HG02981 (cell line): Measurements from ENCODE around the gene KLHL36.

Source experiments
- ATAC-seq: cut with Tn5 transposase; IDR thresholded peaks from one replicate; pipeline ENCODE4 v1.9.1; 2021; ENCODE audit warnings: mild to moderate bottlenecking, moderate library complexity; ENCODE audit not compliant: unreplicated experiment

KLHL36 gene

DNA sequence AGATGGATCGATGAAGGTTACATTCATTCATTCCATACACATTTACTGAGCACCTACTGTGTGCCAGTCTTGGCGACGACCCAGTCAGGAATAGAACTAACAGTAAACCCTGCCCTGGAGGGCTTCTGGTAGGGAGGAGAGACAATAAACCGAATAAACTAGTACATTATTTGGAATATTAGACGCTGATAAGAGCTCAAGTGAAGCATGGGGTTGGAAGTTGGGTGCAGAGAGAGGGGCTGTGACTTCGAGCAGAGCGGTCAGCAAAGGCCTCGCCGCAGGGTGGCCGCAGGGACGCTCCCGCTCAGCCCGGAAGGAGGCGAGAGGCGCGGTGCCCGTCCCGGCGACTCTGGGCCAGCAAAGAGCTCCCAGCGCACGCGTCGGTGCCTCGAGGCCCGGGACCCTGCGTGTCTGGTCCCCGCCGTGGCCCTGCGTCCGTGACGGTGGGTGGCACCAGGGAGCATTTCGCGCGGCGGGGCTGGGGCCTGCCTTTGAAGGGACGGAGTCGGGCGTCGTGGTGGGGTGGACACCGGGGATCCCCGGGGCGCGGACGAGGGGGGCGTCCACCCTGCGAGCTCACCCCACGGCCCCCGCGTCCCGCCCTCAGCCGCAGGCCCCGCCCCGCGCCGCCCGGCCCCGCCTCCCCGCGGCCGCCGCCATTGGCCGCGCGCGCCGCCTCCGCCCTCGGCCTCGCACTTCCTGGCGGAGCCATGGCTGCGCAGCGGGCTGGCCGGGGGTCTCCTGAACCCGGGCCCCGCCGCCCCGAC, at the start of gene KLHL36:
KLHL36 (plus strand) TSS at position 684 of the 767 bp plus-strand sequence. CDS start 2,357 bp downstream, outside the sequence.
- peak; percentile 77 for ATAC-seq

DNA sequence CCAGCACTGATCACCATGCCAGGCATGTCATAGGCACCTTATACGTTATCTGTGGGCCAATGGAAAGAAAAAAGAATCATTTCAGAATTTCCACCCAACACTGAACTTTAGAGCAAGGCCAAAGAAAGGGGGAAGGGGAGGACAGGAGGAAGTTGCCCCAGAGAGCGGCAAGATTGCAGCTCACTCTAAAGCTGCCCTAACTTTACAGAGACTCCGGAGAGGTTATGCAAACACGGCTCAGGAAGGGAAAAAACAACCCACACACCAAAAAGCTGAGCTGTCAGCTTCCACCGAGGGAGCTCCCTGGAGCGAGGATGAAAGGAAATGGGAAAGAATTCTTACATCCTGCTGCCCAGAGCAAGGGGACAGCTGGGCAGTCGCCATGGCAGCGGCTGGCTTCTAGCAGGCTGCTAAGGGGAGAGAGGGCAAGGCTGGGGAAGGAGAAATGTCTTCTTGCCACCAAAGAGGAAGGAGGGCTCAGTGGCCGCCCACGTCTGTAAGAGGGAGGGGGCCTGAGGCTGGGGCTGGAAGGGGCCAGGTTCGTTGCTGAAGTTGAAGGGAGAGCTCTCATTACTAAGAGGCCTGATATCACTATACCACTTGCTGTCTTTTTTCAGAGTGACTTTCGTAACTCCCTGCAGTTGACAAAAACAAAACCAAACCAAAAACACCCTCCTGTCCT, 48.6 kb upstream of the KLHL36 start:
- ATAC-seq, result peak; percentile 42

DNA sequence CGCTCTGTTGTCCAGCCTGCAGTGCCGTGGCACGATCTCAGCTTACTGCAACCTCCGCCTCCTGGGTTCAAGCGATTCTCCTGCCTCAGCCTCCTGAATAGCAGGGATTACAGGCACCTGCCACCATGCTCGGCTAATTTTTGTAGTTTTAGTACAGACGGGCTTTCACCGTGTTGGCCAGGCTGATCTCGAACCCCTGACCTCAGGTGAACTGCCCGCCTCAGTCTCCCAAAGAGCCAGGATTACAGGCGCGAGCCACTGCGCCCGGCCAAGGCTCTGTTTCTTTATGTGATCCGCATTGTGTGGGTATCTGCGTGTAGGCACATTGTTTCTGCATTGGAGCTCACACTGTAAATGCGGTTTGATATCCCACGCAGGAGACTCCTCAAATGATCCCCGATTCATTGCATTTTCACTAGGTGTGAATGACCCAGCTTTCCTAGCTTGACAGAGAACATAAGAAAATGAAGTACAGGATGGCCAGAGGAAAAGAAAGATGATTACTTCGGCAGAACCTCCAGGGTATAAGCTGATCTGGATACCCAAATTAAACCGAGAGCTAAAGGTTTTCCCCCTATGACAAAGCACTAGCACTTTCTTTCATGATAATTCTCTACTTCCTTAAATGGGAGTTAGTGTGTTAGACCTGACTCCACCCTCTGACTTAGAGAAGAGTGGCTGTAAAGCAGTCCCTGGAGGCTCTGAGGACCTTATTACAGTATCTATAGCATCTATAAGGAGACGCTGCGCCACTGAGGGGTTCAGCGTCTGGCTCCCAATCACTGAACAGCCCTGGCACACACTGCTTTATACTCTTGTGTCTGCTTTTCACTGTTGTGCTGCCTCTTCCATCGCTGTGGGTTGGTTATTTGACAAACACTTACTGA, 47.7 kb upstream of the KLHL36 start:
- peak; percentile 63 for ATAC-seq

DNA sequence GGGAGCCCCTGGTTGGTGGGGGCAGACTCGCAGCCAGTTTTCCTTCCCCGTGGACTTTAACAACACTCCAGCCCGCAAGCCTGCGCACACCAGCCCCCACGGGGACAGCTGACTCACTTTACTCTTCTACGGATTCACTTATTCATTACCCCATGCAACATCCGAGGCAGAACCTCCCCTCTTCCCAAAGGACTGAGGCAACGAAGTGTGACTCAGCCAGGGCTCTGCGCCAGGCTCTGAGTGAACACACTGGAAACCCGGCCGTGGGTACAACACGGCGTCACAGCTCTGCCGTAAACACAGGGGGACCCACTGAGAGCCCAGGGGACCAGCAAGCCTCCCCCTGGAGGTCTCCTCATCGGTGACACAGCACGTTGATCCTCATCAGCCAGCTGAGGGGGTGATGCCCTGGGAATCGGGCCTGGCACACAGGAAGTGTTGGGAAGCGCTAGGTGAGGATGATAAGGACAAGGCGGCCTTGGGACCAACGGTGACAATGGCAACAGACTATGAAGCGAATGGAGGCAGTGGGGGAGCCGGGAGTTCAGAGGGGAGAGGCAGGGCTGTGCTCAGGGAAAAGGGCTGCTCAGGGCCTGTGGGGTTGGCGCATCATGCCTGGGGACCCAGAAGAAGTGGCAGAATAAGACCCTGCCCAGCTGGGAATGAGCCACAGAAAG, 45.0 kb upstream of the KLHL36 start:
- ATAC-seq, result no peak

DNA sequence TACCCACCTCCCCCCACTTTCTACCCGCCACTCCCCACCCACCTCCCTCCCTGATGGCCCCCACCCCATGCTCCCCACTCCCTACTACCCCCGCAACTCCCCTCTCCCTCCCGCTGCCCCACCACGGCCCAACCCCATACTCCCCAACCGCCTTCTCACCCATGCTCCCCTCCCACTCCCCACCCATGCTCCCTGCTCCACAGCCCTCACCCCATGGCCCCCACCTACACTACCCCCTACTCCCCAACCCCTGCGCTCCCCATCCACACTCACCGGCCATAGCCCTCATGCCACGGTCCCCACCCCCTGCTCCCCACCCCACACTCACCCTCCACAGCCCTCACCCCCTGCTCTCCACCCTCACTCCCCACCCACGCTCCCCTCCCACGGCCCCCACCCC, 44.4 kb upstream of the KLHL36 start:
- no peak for ATAC-seq

DNA sequence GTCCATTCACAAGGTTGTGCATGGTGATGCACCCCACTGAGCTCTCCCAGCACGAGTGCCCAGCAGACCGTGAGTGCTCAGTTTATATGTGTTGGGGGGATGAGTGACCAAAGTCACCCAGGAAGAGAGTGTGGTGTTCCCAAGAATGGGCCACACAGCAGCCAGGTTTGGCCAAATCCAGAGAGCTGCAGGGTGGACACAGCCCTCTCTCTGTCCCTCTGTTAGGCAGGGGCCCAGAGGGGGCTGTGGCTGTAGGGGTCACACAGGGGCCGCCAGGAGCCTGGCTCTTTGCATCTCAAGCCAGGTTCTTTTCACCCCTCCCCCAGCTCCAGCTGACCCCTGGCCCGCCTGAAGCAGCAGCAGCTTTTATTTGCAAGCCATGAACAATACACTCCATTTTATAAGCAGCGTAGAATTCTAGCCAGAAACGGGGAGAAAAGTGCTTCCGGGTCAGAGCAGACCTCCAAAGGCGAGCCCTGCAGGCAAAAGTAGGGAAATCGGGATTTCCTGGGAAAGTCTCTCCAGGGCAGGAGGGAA, 43.8 kb upstream of the KLHL36 start:
- no peak for ATAC-seq

DNA sequence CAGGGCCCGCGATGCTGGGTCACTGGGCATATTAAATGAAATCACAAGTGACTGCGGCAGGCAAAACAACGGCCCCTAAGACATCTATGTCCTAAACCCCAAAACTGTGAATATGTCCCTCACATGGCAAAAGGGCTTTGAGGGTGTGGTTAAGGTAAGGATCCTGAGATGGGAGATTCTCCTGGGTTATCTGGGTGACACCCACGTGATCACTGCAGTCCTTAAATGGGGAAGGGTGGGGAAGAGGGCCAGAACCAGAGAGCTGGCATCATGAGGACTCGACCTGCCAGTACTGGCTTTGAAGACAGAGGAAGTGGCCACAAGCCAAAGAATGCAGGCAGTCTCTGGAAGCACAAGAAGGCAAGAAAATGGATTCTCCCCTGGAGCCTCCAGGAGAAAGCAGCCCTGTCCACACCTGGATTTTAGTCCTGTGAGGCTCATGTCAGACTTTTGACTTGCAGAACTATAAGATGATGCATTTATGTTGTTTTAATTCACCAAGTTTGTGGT, 42.9 kb upstream of the KLHL36 start:
- ATAC-seq, result no peak

DNA sequence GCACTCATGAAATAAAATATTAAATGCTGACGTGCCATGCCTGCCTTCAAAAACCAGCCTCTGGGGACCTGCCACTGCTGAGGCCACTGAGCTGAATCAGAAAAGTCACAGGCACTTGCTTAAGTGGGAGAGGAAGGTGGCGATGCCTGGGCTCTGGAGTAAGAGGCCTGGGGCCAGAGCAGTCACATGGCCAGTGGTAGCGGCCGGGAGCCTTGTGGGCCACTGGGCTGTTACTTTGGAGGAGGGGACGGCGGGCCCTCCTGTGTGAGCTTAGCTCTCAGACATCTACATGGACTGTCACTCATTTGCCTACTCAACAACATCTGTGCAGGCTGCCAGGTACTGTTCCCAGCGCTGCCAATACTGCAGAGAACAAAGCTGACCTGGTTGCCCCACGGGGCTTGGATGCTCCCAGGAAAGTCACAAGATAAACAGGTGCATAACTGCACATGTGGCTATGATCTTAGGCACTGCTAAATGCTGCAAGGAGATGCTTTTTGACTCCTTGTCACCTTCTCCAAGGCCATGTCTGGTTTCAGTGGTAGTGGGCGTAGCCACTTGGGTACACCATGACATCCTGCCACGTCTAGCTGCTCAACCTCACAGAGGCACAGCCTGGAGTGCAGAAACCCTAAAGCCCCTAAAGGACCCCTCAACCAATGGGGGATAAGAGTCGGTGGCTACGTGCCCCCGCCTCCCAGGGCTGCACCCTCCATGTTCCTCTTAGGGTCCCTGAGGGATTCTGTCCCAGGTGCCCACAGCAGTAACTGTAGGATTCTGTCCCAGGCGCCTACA, 42.0 kb upstream of the KLHL36 start:
- ATAC-seq, result no peak

DNA sequence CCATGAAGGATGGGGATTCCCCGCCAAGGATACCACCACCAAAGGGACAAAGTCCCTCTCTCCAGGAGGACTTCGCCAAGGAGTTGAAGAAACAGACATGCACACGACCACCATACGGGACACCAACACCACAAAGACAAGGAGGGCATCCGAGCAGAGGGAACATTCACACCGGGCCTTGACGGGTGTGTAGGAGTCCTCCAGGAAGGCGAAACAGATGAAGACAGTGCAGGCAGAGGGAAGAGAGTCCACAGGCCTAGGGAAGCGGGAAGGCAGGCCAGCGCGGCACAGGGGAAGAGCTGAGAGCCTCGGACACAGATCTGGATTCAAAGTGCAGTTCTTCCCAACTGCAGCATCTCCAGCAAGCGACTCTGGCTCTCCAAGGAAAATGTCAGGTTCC, 41.2 kb upstream of the KLHL36 start:
- no peak for ATAC-seq

DNA sequence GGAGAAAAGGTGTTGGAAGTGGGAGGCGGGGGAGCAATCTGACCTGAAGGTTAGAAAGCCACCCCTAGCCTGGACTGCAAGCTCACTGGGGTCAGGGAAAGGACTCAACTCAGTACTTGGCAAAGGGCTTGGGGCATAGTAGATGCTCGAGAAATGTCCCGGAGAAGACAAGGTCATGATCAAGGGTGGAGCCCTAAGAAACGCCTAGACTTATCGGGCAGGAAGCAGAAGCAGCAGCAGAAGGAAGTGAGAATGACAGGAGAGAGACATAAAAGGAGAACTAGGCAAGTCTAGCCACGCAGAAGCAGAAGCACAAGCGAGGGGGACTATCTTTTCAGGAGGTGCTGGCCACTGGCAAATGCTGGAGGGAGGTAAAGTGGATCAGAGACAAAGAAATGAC, 40.6 kb upstream of the KLHL36 start:
- no peak for ATAC-seq

DNA sequence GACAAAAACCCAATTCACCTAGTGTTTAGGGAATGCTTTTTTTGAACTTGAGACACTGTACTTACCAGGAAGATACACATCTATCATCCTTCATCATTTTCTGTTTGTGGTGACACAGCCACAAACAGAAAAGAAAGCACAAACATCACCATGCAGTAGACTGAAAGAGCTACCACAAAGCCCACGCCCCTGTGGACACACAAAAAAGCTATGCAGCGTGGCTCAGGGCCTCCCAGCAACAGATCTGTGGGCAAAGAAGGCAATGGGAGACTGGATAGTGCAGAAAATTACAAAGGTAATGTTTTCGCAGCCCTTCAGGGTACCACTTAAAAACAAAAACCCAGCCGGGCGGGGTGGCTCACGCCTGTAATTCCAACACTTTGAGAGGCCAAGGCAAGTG, 40.0 kb upstream of the KLHL36 start:
- no peak for ATAC-seq

DNA sequence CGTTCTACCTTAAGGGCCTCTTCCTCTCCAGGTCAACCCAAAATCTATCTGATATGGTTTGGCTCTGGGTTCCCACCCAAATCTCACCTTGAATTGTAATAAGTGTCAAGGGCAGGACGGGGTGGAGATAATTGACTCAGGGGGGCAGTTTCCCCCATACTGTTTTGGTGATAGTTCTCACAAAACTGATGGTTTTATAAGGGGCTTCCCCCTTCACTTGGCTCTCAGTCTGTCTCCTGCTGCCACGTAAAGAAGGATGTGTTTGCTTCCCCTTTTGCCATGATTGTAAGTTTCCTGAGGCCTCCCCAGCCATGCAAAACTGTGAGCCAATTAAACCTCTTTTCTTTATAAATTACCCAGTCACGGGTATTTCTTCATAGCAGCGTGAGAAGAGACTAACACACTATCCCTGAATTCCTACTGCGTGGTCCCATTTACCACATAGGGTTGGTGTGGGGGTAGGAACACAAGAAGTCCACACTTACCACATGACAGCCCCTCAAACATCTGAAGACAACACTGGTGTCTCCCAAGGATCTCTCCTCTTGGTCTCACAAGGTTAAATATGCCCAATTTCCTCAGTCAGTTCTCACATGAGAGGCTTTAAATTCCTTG, 38.6 kb upstream of the KLHL36 start:
- no peak for ATAC-seq

DNA sequence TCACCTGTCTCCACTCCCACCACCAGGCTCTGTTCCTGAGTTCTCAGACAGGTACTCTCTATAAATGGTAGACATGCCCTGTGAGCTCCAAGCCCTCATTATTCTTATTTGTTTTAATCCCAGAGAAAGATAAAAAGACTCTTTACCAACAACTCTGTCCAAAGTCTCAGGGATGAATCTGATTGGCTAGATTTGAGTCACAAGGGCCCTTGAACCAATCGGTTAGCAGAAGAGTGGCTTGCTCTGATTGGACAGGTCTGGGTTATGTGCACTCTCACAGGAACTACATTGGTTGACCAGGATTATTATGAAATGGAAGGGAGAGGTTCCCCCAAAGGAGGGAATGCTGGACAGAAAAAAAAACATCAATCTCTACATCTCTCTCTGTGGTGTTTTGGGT, 37.9 kb upstream of the KLHL36 start:
- no peak for ATAC-seq

DNA sequence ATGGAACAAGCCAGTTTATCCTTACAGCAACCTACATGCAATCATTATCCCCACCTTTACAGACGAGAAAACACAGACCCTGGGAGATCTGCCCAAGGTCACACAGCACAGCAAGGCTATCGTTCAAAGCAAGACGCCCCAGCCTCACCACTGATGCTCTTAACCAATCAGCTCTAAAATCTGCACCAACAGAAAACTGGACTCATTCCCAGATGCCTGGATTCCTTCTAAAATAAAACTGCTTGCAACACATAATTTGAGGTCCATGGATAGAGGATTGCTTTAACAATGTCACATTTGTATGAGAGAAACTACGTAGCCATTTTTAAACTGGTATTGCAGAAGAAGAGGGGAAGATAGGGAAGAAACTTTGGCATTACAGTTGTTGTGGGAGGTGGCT, 37.3 kb upstream of the KLHL36 start:
- ATAC-seq, result no peak

DNA sequence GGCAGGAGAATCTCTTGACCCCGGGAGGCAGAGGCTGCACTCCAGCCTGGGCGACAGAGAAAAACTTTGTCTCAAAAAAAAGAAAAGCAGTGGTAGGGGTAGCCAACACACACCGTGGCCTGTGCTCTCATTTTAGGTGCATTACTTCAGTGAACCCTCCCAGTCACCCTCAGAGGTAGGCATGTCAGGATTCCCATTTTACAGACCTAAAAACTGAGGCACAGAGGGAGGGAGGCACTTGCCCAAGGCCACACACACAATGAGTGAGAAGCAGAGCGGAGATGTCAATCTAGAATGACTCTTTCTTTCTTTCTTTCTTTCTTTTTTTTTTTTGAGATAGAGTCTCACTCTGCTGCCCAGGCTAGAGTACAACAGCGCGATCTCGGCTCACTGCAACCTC, 35.6 kb upstream of the KLHL36 start:
- no peak for ATAC-seq

DNA sequence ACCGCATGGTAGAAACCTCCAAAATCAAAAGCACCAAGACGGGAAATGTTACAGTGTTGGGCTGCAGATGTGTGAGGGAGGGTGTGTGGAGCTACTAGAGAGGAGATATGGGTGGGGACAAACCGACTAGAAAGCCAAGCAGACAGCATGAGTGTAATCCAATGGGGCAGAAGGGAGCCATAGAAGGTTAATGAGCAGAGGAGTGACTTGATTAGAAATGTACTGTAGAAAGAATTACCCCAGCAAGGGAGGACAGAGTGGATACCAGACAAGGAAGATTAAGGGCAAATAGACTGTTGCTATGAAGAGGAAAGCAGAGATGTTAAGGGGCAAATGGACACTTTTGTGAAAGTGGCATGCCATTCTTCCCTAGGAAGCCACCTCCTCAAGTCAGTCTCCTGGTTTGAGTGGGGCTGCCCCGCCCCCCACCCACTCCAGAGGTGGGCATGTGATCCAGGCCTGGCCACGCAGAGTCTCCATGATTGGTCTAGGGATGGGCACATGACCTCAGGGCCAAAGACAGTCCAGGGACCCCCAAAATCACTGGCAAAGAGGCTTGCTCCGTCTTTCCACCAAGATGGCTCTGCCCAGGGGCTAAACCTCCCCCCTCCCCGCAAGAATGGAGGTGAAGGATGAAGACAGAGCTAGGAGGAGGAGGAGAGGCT, 34.8 kb upstream of the KLHL36 start:
- ATAC-seq, result no peak

DNA sequence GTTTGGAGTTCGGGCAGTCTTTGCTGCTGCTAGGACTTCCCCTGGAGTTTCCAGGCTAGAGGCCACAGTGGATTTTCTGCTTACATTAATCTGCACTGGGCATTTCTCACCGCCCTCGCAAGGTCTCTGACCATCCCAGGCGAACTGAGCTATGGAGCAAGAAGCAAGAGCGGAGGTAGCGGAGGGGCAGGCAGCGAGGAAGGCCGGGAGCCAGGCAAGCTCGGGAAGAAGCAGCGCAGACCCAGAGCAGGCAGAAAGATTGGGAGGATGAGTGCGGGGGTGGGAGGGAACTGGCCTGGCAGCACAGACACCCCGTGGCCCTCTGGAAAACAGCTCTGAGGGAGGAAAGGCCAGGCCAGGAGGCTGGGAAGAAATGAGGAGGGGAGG, 34.2 kb upstream of the KLHL36 start:
- ATAC-seq, result no peak

DNA sequence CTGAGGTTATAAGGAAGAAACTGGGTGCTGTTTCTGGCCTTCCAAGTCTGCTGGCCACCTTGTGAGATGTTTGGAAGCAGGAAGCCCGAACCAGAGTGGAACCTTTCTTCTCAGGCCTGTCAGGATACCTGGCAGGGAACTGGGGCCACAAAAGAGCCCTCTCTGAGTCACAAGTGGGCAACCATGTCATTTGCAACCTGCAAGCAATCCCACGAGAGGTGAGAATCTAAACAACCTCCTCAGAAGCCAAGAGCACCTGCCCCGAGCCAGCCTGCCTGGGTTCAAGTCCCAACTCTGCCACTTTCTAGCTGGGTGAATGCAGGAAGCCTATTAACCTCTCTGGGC, 33.7 kb upstream of the KLHL36 start:
- ATAC-seq, result no peak
